GM06990 (cell line): ENCODE results near the gene PAX5.

Source experiments
- DNase-seq: peaks from one replicate; pipeline ENCODE4 v3.0.0-alpha.2; 2011; ENCODE audit not compliant: insufficient read length; ENCODE audit errors: extremely low read depth
- H3K27me3 ChIP-seq: replicated peaks from 2 replicates; pipeline ENCODE4 v1.6.0; 2011; ENCODE audit warnings: low read length; ENCODE audit not compliant: control insufficient read depth, insufficient read depth
- H3K36me3 ChIP-seq: 2 replicates; pipeline ENCODE4 v1.5.1; 2011; ENCODE audit warnings: low read length; ENCODE audit not compliant: control insufficient read depth, insufficient read depth
- H3K4me3 ChIP-seq: replicated peaks from 2 replicates; pipeline ENCODE4 v1.5.1; 2011; ENCODE audit warnings: low read depth, mild to moderate bottlenecking, control low read depth, low read length
- TF ChIP-seq, protein P1 (sequence below): IDR thresholded peaks from 2 replicates; pipeline ENCODE4 v1.5.1; 2011; ENCODE audit warnings: low read length, control low read depth, mild to moderate bottlenecking, inconsistent platforms; ENCODE audit not compliant: insufficient read depth, poor library complexity, severe bottlenecking

The PAX5 gene

DNA sequence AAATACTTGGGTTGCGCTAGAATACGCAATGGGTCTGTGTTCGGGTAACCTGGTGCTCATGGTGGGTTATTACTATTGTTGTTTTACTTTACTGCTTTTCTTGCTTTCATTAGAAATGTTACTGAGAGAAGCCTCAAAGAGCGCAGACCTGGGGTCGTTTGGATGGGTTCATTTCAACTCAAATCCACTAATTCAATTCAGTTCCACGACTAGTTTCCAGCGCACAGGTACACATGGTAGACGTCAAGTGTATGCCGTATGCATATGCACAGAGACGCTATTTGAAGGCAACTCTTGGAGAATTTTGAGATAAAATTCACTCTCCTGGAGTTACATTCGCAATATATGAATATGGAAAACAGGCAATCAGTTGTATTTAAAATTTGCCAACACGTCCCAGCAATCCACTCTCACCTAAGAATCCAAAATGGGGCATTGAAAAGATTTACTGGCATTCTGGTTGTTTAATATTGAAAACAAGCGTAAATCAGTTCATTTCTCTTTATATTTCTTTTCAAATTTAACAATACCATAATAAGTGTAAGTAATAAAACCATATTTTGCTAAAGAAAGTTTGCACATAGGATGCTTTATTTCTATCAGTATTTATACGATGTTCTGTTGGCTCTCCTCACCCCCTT lies 4.4 kb upstream of the PAX5 start:
- peak overlapping the region; percentile 87; the same call in 1 of the 2 replicates for H3K4me3 ChIP-seq
- no peak for DNase-seq

DNA sequence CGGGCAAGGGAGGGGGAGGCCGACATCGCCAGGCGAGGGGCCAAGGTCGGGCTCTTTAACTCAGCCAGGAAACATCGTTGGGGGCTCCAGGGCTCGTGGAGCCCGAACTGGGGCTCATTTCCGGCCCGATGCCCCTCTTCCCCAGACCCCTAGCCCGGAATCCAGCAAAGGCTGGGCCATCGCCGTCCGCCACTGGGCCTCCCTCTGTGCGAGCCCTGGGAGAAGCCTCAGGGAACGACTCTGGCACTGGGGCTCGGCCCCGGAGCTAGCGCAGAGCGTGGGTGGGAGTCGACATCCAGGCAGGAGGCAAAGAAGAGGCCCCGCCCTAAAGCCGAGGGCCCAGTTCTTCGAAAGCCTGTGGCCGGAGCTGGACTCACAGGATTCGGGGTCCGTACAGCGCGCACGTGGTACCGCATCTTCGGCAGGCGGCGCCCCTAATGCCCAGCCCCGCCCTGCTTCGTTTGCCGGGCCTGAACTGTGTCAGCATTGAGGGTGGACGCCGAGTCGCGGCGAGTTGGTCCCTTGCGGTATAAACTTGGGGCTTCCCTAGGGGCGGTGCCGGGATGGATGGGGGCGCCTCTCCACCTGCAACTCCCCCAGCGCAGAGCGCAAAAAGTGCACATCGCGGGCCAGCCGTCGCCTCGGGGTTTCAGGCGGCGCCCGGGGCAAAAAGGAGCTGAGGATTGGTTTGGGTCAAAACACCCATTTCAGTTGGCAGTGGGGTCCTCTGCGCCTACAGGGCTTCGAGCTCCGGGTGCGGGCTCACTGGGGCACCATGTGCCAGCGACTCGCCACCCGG lies 3.6 kb upstream of the PAX5 start:
- TF ChIP-seq, protein P1, sequence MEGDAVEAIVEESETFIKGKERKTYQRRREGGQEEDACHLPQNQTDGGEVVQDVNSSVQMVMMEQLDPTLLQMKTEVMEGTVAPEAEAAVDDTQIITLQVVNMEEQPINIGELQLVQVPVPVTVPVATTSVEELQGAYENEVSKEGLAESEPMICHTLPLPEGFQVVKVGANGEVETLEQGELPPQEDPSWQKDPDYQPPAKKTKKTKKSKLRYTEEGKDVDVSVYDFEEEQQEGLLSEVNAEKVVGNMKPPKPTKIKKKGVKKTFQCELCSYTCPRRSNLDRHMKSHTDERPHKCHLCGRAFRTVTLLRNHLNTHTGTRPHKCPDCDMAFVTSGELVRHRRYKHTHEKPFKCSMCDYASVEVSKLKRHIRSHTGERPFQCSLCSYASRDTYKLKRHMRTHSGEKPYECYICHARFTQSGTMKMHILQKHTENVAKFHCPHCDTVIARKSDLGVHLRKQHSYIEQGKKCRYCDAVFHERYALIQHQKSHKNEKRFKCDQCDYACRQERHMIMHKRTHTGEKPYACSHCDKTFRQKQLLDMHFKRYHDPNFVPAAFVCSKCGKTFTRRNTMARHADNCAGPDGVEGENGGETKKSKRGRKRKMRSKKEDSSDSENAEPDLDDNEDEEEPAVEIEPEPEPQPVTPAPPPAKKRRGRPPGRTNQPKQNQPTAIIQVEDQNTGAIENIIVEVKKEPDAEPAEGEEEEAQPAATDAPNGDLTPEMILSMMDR, result no peak
- DNase-seq, result peak; percentile 74
- Histone ChIP-seq H3K4me3 (peak overlapping the region; percentile 87), H3K36me3 (no peaks in the 10 kb centered on the region), H3K27me3 (no peaks in the 10 kb centered on the region)

More for the DNA sequence above, 4.4 kb upstream of the PAX5 start:
- no peaks in the 10 kb centered on the region for H3K27me3 ChIP-seq
- no peaks in the 10 kb centered on the region for H3K36me3 ChIP-seq
- TF ChIP-seq, protein P1, result no peak

DNA sequence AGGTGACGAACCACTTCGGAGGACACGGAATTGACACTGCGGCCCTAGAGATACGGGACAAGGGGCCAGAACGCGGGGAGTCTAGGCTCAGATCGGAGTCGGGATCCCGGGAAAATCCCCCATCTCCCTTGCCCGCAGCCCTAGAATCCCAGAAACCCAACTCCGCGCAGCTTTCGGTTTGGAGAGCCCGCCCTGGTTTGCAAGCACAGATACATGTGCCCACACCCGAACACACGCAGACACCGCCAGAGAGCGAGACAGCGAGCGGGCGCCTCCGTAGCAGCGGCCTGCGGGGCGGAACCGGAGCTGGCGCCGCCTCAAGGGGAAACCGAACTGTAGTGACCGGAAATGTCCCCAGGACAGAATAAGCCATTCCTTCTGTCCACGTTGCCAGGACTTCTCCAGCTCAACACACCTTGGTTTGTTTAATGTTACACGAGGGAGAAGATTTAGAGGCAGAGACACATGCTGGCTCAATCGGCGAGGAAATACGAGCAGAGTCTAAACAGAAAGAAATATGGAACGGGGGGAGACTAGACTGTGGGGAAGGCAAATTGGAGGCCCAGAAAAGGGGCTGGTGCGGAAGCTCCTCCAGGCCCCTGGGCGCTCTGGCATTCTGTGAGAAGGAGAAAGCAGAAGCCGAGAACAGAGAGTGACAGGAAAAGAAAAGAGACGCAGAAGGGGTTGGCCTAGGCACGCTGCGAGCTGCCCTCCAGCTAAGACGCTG lies 2.9 kb upstream of the PAX5 start:
- Histone ChIP-seq H3K36me3 (no peaks in the 10 kb centered on the region), H3K27me3 (no peaks in the 10 kb centered on the region), H3K4me3 (peak overlapping the region; percentile 87)
- peak; percentile 84 for DNase-seq
- TF ChIP-seq, protein P1, result no peak

DNA sequence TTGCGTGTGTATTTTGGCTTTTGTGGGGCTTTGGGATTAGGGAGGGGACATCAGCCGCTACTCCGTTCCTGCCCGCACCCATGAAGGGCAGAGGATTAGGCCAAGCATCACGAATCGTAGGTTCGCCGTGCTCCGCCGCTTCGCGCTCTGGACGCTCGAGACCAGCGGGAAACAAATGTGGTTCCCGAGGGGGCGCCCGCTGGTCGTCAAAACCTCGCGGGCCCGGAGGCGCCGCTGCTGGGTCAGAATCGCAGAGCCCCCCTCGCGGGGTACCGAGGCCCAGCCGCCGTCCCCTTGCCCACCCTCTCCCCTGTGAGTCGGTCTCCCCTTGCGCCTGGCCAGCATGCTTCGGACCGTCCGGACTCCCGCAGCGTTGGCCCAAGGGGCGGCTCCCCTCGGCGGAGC lies 2.3 kb upstream of the PAX5 start:
- H3K27me3 ChIP-seq, result no peaks in the 10 kb centered on the region
- TF ChIP-seq, protein P1, result peak; percentile 41
- no peaks in the 10 kb centered on the region for H3K36me3 ChIP-seq
- H3K4me3 ChIP-seq, result peak overlapping the region; percentile 87
- peak; percentile 80 for DNase-seq

DNA sequence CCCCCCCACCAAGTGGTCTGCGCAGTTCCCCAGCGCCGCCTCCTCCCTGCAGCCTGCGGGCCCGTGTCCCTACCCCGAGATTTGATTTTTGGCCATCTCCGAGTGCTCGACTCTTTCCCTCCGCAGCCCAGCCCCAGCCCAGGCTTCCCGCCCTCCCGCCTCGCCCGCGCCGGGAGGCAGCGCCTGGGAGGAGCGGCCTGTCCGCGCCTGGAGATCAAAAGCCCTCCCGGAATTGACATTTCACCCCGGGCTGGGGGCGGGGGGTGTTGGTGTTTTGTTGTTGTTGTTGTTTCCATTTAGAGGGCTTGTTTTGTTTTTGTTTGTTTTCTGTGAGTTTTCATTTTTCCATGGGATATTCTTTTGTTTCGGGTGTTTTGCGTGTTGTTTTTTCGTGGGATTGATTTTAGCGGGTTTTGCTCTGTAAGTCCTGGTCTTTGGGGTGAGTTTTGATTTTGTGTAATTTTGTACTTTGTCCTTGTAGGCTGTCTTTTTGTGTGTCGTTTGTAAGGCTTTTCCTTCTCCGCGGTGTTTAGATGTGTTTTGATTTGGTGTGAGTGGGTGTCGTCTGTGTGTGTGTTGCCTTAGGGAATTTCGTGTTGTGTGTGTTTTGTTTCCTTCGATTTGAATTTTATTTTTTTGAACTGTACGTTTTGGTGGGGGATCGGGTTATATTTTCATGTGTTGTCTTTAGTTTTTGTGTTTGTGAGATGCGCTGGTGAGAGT lies 1.7 kb upstream of the PAX5 start:
- no peaks in the 10 kb centered on the region for H3K36me3 ChIP-seq
- peak overlapping the region; percentile 87 for H3K4me3 ChIP-seq
- TF ChIP-seq, protein P1, result no peak
- peak; percentile 53 for DNase-seq
- H3K27me3 ChIP-seq, result no peaks in the 10 kb centered on the region
